Mesodermal cell (in vitro differentiated cells): ENCODE measurements around the gene ZBTB39.
"Not testable (repeated sequence)": the region's sequence is repeated elsewhere in the genome, so short reads cannot be mapped to it uniquely, and the experiment has no call there.

Experiments
- H3K27ac ChIP-seq: 2 replicates; pipeline ENCODE4 v1.7.0; 2013; ENCODE audit warnings: mild to moderate bottlenecking, low read depth, low read length, moderate library complexity; ENCODE audit not compliant: severe bottlenecking
- H3K36me3 ChIP-seq: 2 replicates; pipeline ENCODE4 v1.7.1; 2013; ENCODE audit warnings: mild to moderate bottlenecking, low read length, moderate library complexity; ENCODE audit not compliant: control insufficient read depth, insufficient read depth
- H3K4me1 ChIP-seq: one replicate; pipeline ENCODE4 v1.7.1; 2013; ENCODE audit warnings: mild to moderate bottlenecking, low read length; ENCODE audit not compliant: insufficient read depth, control insufficient read depth, poor library complexity, severe bottlenecking
- H3K4me3 ChIP-seq: 2 replicates; pipeline ENCODE4 v1.7.0; 2013; ENCODE audit warnings: low read length, control low read depth, mild to moderate bottlenecking; ENCODE audit not compliant: insufficient read depth, poor library complexity, severe bottlenecking; ENCODE audit errors: extremely low read depth
- H3K9me3 ChIP-seq: 2 replicates; pipeline ENCODE4 v1.7.1; 2013; ENCODE audit warnings: mild to moderate bottlenecking, low read length, moderate library complexity; ENCODE audit not compliant: control insufficient read depth
- WGBS, 2 experiments: methylation state at CpG; one replicate each; pipeline ENCODE4 v1.1.5; 2013; ENCODE audit warnings: missing lambda C conversion rate in 2 of 2; ENCODE audit not compliant: insufficient coverage in 2 of 2; 5-methylcytosine and 5-hydroxymethylcytosine counted together

The ZBTB39 gene

GRCh38 chr12:56980268-56980667 lies 26.1 kb downstream of the ZBTB39 start:
- 91 to 94% methylated on average over 6 of the region's 6 CpGs for WGBS, 2 experiments

GRCh38 chr12:56979628-56980027 lies 26.7 kb downstream of the ZBTB39 start:
- H3K9me3 ChIP-seq: no peaks in the 10 kb centered on the region
- H3K4me3 ChIP-seq: no peak overlapping the region
- no peaks in the 10 kb centered on the region for H3K36me3 ChIP-seq
- 100% methylated on average over 2 to 3 of the region's 3 CpGs for WGBS, 2 experiments
- no peak overlapping the region for H3K27ac ChIP-seq
- no peaks in the 10 kb centered on the region for H3K4me1 ChIP-seq

More at GRCh38 chr12:56980268-56980667, 26.1 kb downstream of the ZBTB39 start:
- Histone ChIP-seq H3K9me3 (no peaks in the 10 kb centered on the region), H3K27ac (no peak overlapping the region), H3K4me1 (no peaks in the 10 kb centered on the region), H3K36me3 (no peaks in the 10 kb centered on the region), H3K4me3 (no peak overlapping the region)

GRCh38 chr12:56978397-56979138 lies 27.8 kb downstream of the ZBTB39 start:
- Histone ChIP-seq H3K36me3 (no peaks in the 10 kb centered on the region), H3K27ac (no peak overlapping the region), H3K4me1 (no peaks in the 10 kb centered on the region), H3K4me3 (no peak overlapping the region), H3K9me3 (no peaks in the 10 kb centered on the region)
- WGBS, 2 experiments: 91 to 93% methylated on average over 3 of the region's 3 CpGs

- H3K4me1 ChIP-seq, H3K36me3 ChIP-seq, H3K27ac ChIP-seq, H3K4me3 ChIP-seq, H3K9me3 ChIP-seq: not testable (repeated sequence)
- whole genome bisulfite sequencing, 2 experiments: 43% methylated on average over 1 of the region's 4 CpGs; no CpG with 5 or more reads in 1 of the 2 experiments
Observed at GRCh38 chr12:56977361-56977760, 29.0 kb downstream of the ZBTB39 start.

GRCh38 chr12:56974224-56974623 lies 32.1 kb downstream of the ZBTB39 start:
- not testable (repeated sequence) for H3K4me3 ChIP-seq, H3K27ac ChIP-seq, H3K36me3 ChIP-seq, H3K9me3 ChIP-seq, H3K4me1 ChIP-seq
- 63 to 100% methylated on average over 1 of the region's 3 CpGs for WGBS, 2 experiments

- H3K9me3 ChIP-seq, H3K36me3 ChIP-seq, H3K4me3 ChIP-seq, H3K27ac ChIP-seq, H3K4me1 ChIP-seq: not testable (repeated sequence)
- 92 to 100% methylated on average over 2 to 3 of the region's 6 CpGs for WGBS, 2 experiments
Observed at GRCh38 chr12:56968910-56969309, 37.4 kb downstream of the ZBTB39 start.

GRCh38 chr12:56965997-56966642 lies 40.2 kb downstream of the ZBTB39 start:
- not testable (repeated sequence) for H3K27ac ChIP-seq, H3K9me3 ChIP-seq, H3K36me3 ChIP-seq, H3K4me3 ChIP-seq, H3K4me1 ChIP-seq
- 83 to 88% methylated on average over 8 to 11 of the region's 15 CpGs for WGBS, 2 experiments

- H3K9me3 ChIP-seq, H3K4me3 ChIP-seq, H3K27ac ChIP-seq, H3K4me1 ChIP-seq, H3K36me3 ChIP-seq: not testable (repeated sequence)
- no CpG with 5 or more reads among the region's 4 CpGs for WGBS, 2 experiments
Observed at GRCh38 chr12:56965124-56965523, 41.2 kb downstream of the ZBTB39 start.

GRCh38 chr12:56963557-56963956 lies 42.8 kb downstream of the ZBTB39 start:
- H3K27ac ChIP-seq, H3K4me1 ChIP-seq, H3K36me3 ChIP-seq, H3K9me3 ChIP-seq, H3K4me3 ChIP-seq: not testable (repeated sequence)
- WGBS, 2 experiments: 100% methylated on average over 1 of the region's 27 CpGs; no CpG with 5 or more reads in 1 of the 2 experiments

- H3K36me3 ChIP-seq, H3K4me3 ChIP-seq, H3K27ac ChIP-seq, H3K4me1 ChIP-seq: not testable (repeated sequence)
- peaks cover 10% of the 10 kb centered on the region for H3K9me3 ChIP-seq
- WGBS, 2 experiments: 76 to 100% methylated on average over 2 to 3 of the region's 4 CpGs
Observed at GRCh38 chr12:56962247-56962646, 44.1 kb downstream of the ZBTB39 start.

- Histone ChIP-seq H3K4me3 (no peak overlapping the region), H3K9me3 (peaks cover 10% of the 10 kb centered on the region), H3K36me3 (no peaks in the 10 kb centered on the region), H3K4me1 (no peaks in the 10 kb centered on the region), H3K27ac (no peak overlapping the region)
- 82 to 100% methylated on average over 1 of the region's 2 CpGs for WGBS, 2 experiments
Observed at GRCh38 chr12:56958422-56958821, 47.9 kb downstream of the ZBTB39 start.
